ENCODE results near the gene SERPINC1.

GRCh38 chr1:173934440-173934839 is 17.3 kb upstream of the SERPINC1 start:
- TF ChIP-seq CTCF (IDR thresholded peaks at IDR 0.05; ENCODE audit: low read depth, low read length), result no peak
- no peak for TF ChIP-seq POLR2A (IDR thresholded peaks at IDR 0.05; ENCODE audit: extremely low read depth, insufficient read length)

Measured in NB4 (cell line).